PC-3 (cell line): Measurements from ENCODE around the gene NFATC2. TPM values are rescaled to one million over a fixed set of nuclear protein-coding genes. Genes with fewer than 3 reads are reported as not detected.
A peak's percentile ranks its signal among the peaks of the same experiment; 100 is the strongest.

ENCODE experiments used
- ATAC-seq: fragments of 200-7000 bp; cut with Tn5 transposase; 2 replicates; pipeline ENCODE4 v1.9.1; 2020; ENCODE audit warnings: mild to moderate bottlenecking, moderate library complexity
- BruUV-seq: library from RNA; stranded (reverse); fragments of 400-500 nt; replicated peaks from 2 replicates; lab custom pipeline; 2021; lab: Mats Ljungman, UMichigan
- CTCF ChIA-PET: fragments of 300-600 bp; sonication (Branson Sonifier 250); formaldehyde crosslinking; loops from one replicate; lab custom pipeline; 2022; ENCODE audit warnings: antibody characterized with exemption; lab: Charles Lee
- POLR2A ChIA-PET: fragments of 300-600 bp; sonication (Branson Sonifier 250); formaldehyde crosslinking; loops from one replicate; lab custom pipeline; 2022; ENCODE audit warnings: antibody characterized with exemption; ENCODE audit not compliant: unreplicated experiment; lab: Charles Lee
- DNase-seq: peaks from one replicate; pipeline ENCODE4 v3.0.0-alpha.2; 2015
- H2AFZ ChIP-seq: fragments of 300-600 bp; sonication (generic); 2 replicates; pipeline ENCODE4 v1.6.0; 2016; ENCODE audit warnings: antibody characterized with exemption, low read length
- H3F3A ChIP-seq: fragments of 300-600 bp; sonication (generic); one replicate; pipeline ENCODE4 v1.6.0; 2017; ENCODE audit warnings: antibody characterized with exemption, low read length, control low read depth, mild to moderate bottlenecking; ENCODE audit not compliant: unreplicated experiment
- H3K27ac ChIP-seq: fragments of 300-600 bp; sonication (generic); 2 replicates; pipeline ENCODE4 v1.5.1; 2016; ENCODE audit warnings: mild to moderate bottlenecking, low read length
- H3K27me3 ChIP-seq: fragments of 300-600 bp; sonication (generic); 2 replicates; pipeline ENCODE4 v1.6.1; 2016; ENCODE audit warnings: low read length, mixed read lengths
- H3K36me3 ChIP-seq: fragments of 300-600 bp; sonication (generic); 2 replicates; pipeline ENCODE4 v1.6.1; 2016; ENCODE audit warnings: low read depth, mixed run types, low read length, mixed read lengths
- H3K4me1 ChIP-seq: fragments of 300-600 bp; sonication (generic); 2 replicates; pipeline ENCODE4 v1.5.1; 2016; ENCODE audit warnings: low read length; ENCODE audit not compliant: insufficient read depth
- H3K4me2 ChIP-seq: fragments of 300-600 bp; sonication (generic); 2 replicates; pipeline ENCODE4 v1.6.0; 2016; ENCODE audit warnings: low read length
- H3K4me3 ChIP-seq: fragments of 300-600 bp; sonication (generic); 2 replicates; pipeline ENCODE4 v1.5.1; 2016; ENCODE audit warnings: mild to moderate bottlenecking, low read length, mixed read lengths
- H3K79me2 ChIP-seq: fragments of 300-600 bp; sonication (generic); 2 replicates; pipeline ENCODE4 v1.6.1; 2017; ENCODE audit warnings: low read length, mixed read lengths
- H3K9ac ChIP-seq: fragments of 300-600 bp; sonication (generic); 2 replicates; pipeline ENCODE4 v1.6.0; 2016; ENCODE audit warnings: mild to moderate bottlenecking, low read length
- H3K9me2 ChIP-seq: fragments of 300-600 bp; sonication (generic); replicated peaks from 2 replicates; pipeline ENCODE4 v1.6.1; 2016; ENCODE audit warnings: mixed run types, low read length, mixed read lengths
- H3K9me3 ChIP-seq: fragments of 300-600 bp; sonication (generic); 2 replicates; pipeline ENCODE4 v1.6.1; 2016; ENCODE audit warnings: low read length, mixed read lengths
- H4K20me1 ChIP-seq: fragments of 300-600 bp; sonication (generic); 2 replicates; pipeline ENCODE4 v1.6.1; 2016; ENCODE audit warnings: low read length, mixed read lengths
- EZH2 ChIP-seq: fragments of 300-600 bp; sonication (generic); IDR thresholded peaks from one replicate; pipeline ENCODE4 v1.6.1; 2017; ENCODE audit warnings: antibody characterized with exemption, mild to moderate bottlenecking, low read length; ENCODE audit not compliant: unreplicated experiment
- EZH2phosphoT487 ChIP-seq: fragments of 300-600 bp; sonication (generic); IDR thresholded peaks from 2 replicates; pipeline ENCODE4 v1.6.1; 2018; ENCODE audit warnings: mild to moderate bottlenecking, antibody characterized with exemption, low read length, borderline replicate concordance
- intact Hi-C: fragments of 100-400 bp; cut with micrococcal nuclease; formaldehyde crosslinking; loops from 2 replicates; pipeline ENCODE4 v1.9.0; 2023
- total RNA-seq: library from RNA; depleted of rRNA; stranded (reverse); fragments of >200 nt; gene quantifications from 2 replicates; pipeline ENCODE4 v1.2.3, GENCODE V29; 2014
- TF ChIP-seq, protein P1 (sequence below): fragments of 300-600 bp; sonication (generic); conservative IDR thresholded peaks from 2 replicates; pipeline ENCODE4 v1.5.1; 2017; ENCODE audit warnings: antibody characterized with exemption, low read depth, mild to moderate bottlenecking, low read length

The NFATC2 gene
- total RNA-seq, 1 experiment from 2014 or later: 12.9 TPM

DNA sequence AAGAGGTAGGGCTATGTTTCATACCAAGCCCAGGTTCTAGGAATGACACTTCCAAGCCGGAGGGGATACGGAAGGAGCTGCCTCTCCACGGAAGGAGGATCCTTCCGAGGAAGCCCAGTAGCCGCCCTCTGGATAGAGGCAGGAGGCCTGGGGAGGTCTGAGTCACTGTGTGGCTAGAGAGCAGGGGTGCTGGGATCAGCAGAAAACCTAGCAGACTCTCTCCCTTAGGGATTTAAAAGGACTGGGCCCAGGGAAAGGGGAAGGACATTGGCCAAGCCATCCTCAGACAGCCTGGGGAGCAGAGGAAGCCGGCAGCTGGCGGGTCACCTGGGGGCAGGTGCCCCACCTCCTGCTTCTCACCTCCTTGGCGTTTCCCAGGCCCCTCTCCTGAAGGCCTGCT lies 36.6 kb upstream of the NFATC2 start:
- Histone ChIP-seq H3K9me3 (no peaks in the 10 kb centered on the region), H3K4me3 (no peak overlapping the region), H3K36me3 (no peaks in the 10 kb centered on the region), H3K9ac (no peak overlapping the region), H3K27ac (no peak overlapping the region), H3F3A (no peaks in the 10 kb centered on the region), H3K4me1 (peaks cover under 1% of the 10 kb centered on the region), H3K4me2 (no peak overlapping the region), H3K27me3 (no peaks in the 10 kb centered on the region), H4K20me1 (no peaks in the 10 kb centered on the region), H3K9me2 (no peaks in the 10 kb centered on the region), H3K79me2 (no peaks in the 10 kb centered on the region), H2AFZ (no peak overlapping the region)
- TF ChIP-seq, protein P1, sequence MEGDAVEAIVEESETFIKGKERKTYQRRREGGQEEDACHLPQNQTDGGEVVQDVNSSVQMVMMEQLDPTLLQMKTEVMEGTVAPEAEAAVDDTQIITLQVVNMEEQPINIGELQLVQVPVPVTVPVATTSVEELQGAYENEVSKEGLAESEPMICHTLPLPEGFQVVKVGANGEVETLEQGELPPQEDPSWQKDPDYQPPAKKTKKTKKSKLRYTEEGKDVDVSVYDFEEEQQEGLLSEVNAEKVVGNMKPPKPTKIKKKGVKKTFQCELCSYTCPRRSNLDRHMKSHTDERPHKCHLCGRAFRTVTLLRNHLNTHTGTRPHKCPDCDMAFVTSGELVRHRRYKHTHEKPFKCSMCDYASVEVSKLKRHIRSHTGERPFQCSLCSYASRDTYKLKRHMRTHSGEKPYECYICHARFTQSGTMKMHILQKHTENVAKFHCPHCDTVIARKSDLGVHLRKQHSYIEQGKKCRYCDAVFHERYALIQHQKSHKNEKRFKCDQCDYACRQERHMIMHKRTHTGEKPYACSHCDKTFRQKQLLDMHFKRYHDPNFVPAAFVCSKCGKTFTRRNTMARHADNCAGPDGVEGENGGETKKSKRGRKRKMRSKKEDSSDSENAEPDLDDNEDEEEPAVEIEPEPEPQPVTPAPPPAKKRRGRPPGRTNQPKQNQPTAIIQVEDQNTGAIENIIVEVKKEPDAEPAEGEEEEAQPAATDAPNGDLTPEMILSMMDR: no peak
- TF ChIP-seq EZH2 (no peak), EZH2phosphoT487 (no peak)
- ChIA-PET CTCF (no interaction called here), POLR2A (no interaction called here)
- BruUV-seq: no TSS peak
- peak; percentile 28 for DNase-seq
- peak; percentile 77 for ATAC-seq
- intact Hi-C loops: no loop called here

- peaks cover 10% of the 10 kb centered on the region for H3K4me1 ChIP-seq
- H3F3A ChIP-seq: no peaks in the 10 kb centered on the region
- TF ChIP-seq EZH2phosphoT487 (no peak), EZH2 (no peak)
- TF ChIP-seq, protein P1: no peak
- BruUV-seq: no TSS peak
- H3K9me3 ChIP-seq: no peaks in the 10 kb centered on the region
- H3K4me2 ChIP-seq: no peak overlapping the region
- H3K4me3 ChIP-seq: no peak overlapping the region
- no peaks in the 10 kb centered on the region for H3K27me3 ChIP-seq
- ChIA-PET POLR2A (no interaction called here), CTCF (no interaction called here)
- DNase-seq (no peak), ATAC-seq (no peak)
- H3K9ac ChIP-seq: no peak overlapping the region
- no peaks in the 10 kb centered on the region for H3K36me3 ChIP-seq
- no peak overlapping the region for H3K27ac ChIP-seq
- intact Hi-C loops: no loop called here
- H4K20me1 ChIP-seq: no peaks in the 10 kb centered on the region
- H2AFZ ChIP-seq: no peak overlapping the region
- no peaks in the 10 kb centered on the region for H3K79me2 ChIP-seq
- no peaks in the 10 kb centered on the region for H3K9me2 ChIP-seq
These were observed 35.6 kb upstream of the NFATC2 start for GRCh38 chr20:51578145-51578459.

- TF ChIP-seq, protein P1: no peak
- TF ChIP-seq EZH2phosphoT487 (no peak), EZH2 (no peak)
- Histone ChIP-seq H3F3A (no peaks in the 10 kb centered on the region), H4K20me1 (no peaks in the 10 kb centered on the region), H3K4me3 (no peak overlapping the region), H3K79me2 (no peaks in the 10 kb centered on the region), H3K4me1 (peaks cover 10% of the 10 kb centered on the region), H3K27ac (no peak overlapping the region), H3K36me3 (no peaks in the 10 kb centered on the region), H3K4me2 (no peak overlapping the region), H3K9me3 (no peaks in the 10 kb centered on the region), H2AFZ (no peak overlapping the region), H3K9ac (no peak overlapping the region), H3K9me2 (no peaks in the 10 kb centered on the region), H3K27me3 (no peaks in the 10 kb centered on the region)
- BruUV-seq: no TSS peak
- no peak for ATAC-seq
- DNase-seq: no peak
- ChIA-PET POLR2A (no interaction called here), CTCF (no interaction called here)
- intact Hi-C loops: no loop called here
These were observed 35.1 kb upstream of the NFATC2 start for GRCh38 chr20:51577432-51578144.
